ENCODE measurements around the gene TFPT. TPM values are rescaled to one million over a fixed set of nuclear protein-coding genes. Genes with fewer than 3 reads are reported as not detected.
A peak's percentile ranks its signal among the peaks of the same experiment; 100 is the strongest.

The TFPT gene
- total RNA-seq, 1 experiment from 2014 or later: 35.8 TPM

DNA sequence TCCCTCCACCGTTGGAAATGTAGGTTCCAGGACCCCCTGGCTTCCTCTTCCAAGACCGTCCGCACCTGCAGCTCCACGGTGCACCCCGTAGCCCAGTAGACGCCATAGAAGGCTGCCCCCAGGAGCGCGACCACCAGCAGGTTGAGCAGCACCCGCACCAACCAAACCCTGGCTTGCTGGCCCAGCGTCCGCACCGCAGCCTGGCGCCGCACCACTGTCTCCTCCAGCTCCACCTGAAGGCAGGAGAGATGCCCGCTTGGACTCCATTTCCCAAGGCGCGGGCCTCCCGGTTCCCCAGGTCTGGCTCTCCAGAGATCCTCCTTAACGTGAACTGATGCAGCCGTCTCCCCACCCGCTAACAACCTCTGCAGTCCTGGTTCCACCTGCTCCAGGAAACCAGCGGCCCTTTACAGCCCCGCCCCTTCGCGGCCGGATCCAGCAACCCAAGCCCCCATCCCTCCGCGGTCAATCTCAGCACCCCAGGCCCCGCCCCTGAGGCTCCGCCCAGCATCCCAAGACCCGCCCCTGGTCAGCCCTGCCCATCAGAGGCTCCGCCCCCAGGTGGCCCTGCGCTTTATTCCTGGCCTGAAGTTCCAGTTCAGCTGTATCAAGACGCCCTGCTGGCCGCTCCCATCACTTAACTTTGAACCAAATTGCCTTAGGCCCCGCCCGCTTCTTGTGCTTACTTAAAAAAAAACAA is 49.1 kb upstream of the TFPT start:
- ChIA-PET POLR2A (ENCODE audit: unreplicated experiment) (interaction anchor here (0.7 kb wide), 1 partner anchor 25 kb away, joined by 3 read pairs; no protein-coding TSS in a partner anchor), CTCF (no interaction called here)
- Histone ChIP-seq H3K79me2 (ENCODE audit: low read depth) (no peaks in the 10 kb centered on the region), H3K9me2 (ENCODE audit: insufficient read depth) (no peaks in the 10 kb centered on the region), H3K4me3 (no peak overlapping the region), H3F3A (ENCODE audit: insufficient read depth, low read depth) (peaks cover 32% of the 10 kb centered on the region; the same call in 1 of the 2 replicates), H4K20me1 (ENCODE audit: insufficient read depth) (peaks cover 12% of the 10 kb centered on the region; the same call in 1 of the 2 replicates), H3K27me3 (ENCODE audit: insufficient read depth, low read depth) (no peaks in the 10 kb centered on the region), H2AFZ (no peak overlapping the region), H3K36me3 (ENCODE audit: low read depth) (no peaks in the 10 kb centered on the region), H3K9me3 (ENCODE audit: insufficient read depth, low read depth) (no peaks in the 10 kb centered on the region), H3K4me2 (no peak overlapping the region), H3K4me1 (replicated peaks; ENCODE audit: insufficient read depth) (peaks cover 21% of the 10 kb centered on the region), H3K27ac (no peak overlapping the region)
- BruUV-seq (replicated peaks): no TSS peak
- TF ChIP-seq CTCF (conservative IDR thresholded peaks at IDR 0.05): no peak
- peak in 1 of 2 experiments; percentile 34 for DNase-seq
- intact Hi-C loops (cut with micrococcal nuclease; ENCODE audit: unreplicated experiment): loop anchor here (10.0 kb wide), 1 partner anchor 300 kb away; the partner anchor contains the start of gene LENG9

GRCh38 chr19:54162884-54163283 is 47.4 kb upstream of the TFPT start:
- POLR2A ChIA-PET (ENCODE audit: unreplicated experiment): no interaction called here
- no peak overlapping the region for H2AFZ ChIP-seq
- peaks cover 12% of the 10 kb centered on the region for H3K79me2 ChIP-seq (ENCODE audit: low read depth)
- H3K4me3 ChIP-seq: peak overlapping the region; percentile 51; the same call in 1 of the 2 replicates
- peaks cover 44% of the 10 kb centered on the region; the same call in 1 of the 2 replicates for H3F3A ChIP-seq (ENCODE audit: insufficient read depth, low read depth)
- peak in 1 of 2 experiments; percentile 25 for DNase-seq
- H3K9me3 ChIP-seq (ENCODE audit: insufficient read depth, low read depth): no peaks in the 10 kb centered on the region
- no peaks in the 10 kb centered on the region for H3K27me3 ChIP-seq (ENCODE audit: insufficient read depth, low read depth)
- H3K4me2 ChIP-seq: peak overlapping the region; percentile 71
- H3K27ac ChIP-seq: no peak overlapping the region
- no peaks in the 10 kb centered on the region for H3K36me3 ChIP-seq (ENCODE audit: low read depth)
- TF ChIP-seq CTCF (conservative IDR thresholded peaks at IDR 0.05) (no peak), EZH2 (IDR thresholded peaks at IDR 0.05; ENCODE audit: low read depth) (no peak)
- intact Hi-C loops (cut with micrococcal nuclease; ENCODE audit: unreplicated experiment): loop anchor here (1.0 to 10.0 kb wide), 2 partner anchors 9 to 302 kb away; partner anchors contain the start of gene LENG9
- CTCF ChIA-PET: no interaction called here
- H3K9me2 ChIP-seq (ENCODE audit: insufficient read depth): no peaks in the 10 kb centered on the region
- no TSS peak for BruUV-seq (replicated peaks)
- H4K20me1 ChIP-seq (ENCODE audit: insufficient read depth): peaks cover 8% of the 10 kb centered on the region; the same call in 1 of the 2 replicates
- peaks cover 29% of the 10 kb centered on the region for H3K4me1 ChIP-seq (replicated peaks; ENCODE audit: insufficient read depth)

GRCh38 chr19:54162241-54162805 is 46.9 kb upstream of the TFPT start:
- H3K27me3 ChIP-seq (ENCODE audit: insufficient read depth, low read depth): no peaks in the 10 kb centered on the region
- TF ChIP-seq EZH2 (IDR thresholded peaks at IDR 0.05; ENCODE audit: low read depth) (no peak), CTCF (conservative IDR thresholded peaks at IDR 0.05) (no peak)
- ChIA-PET POLR2A (ENCODE audit: unreplicated experiment) (no interaction called here), CTCF (no interaction called here)
- H3K9me3 ChIP-seq (ENCODE audit: insufficient read depth, low read depth): no peaks in the 10 kb centered on the region
- H3K4me2 ChIP-seq: peak overlapping the region; percentile 91
- H4K20me1 ChIP-seq (ENCODE audit: insufficient read depth): peaks cover 8% of the 10 kb centered on the region; the same call in 1 of the 2 replicates
- peaks cover 29% of the 10 kb centered on the region for H3K4me1 ChIP-seq (replicated peaks; ENCODE audit: insufficient read depth)
- no peak overlapping the region for H3K27ac ChIP-seq
- H3K79me2 ChIP-seq (ENCODE audit: low read depth): peaks cover 14% of the 10 kb centered on the region
- peak; percentile 81 to 84 for DNase-seq
- intact Hi-C loops (cut with micrococcal nuclease; ENCODE audit: unreplicated experiment): loop anchor here (1.0 to 10.0 kb wide), 2 partner anchors 10 to 302 kb away; partner anchors contain the start of gene LENG9
- H3F3A ChIP-seq (ENCODE audit: insufficient read depth, low read depth): peaks cover 47% of the 10 kb centered on the region
- peak overlapping the region; percentile 51 for H3K4me3 ChIP-seq
- H3K9me2 ChIP-seq (ENCODE audit: insufficient read depth): no peaks in the 10 kb centered on the region
- H2AFZ ChIP-seq: no peak overlapping the region
- BruUV-seq (replicated peaks): no TSS peak
- no peaks in the 10 kb centered on the region for H3K36me3 ChIP-seq (ENCODE audit: low read depth)

Measured in PC-9 (cell line).